Left kidney (tissue), 2 donors: Measurements from ENCODE around the gene PNKD. TPM values are rescaled to one million over a fixed set of nuclear protein-coding genes. Genes with fewer than 3 reads are reported as not detected.

Experiments used
- DNase-seq: peaks from one replicate; pipeline ENCODE4 v3.0.0-alpha.2; 2013
- polyA plus RNA-seq: library from polyadenylated mRNA; unstranded; fragments of 120-200 nt; gene quantifications from one replicate; pipeline ENCODE4 v1.2.1, GENCODE V29; 2013; ENCODE audit not compliant: insufficient read length

The PNKD gene
- polyA plus RNA-seq, 1 donor = 86.6 TPM

- no peak for DNase-seq
Observed at GRCh38 chr2:218334531-218334930, 64.2 kb downstream of the PNKD start.

GRCh38 chr2:218340656-218341055 is 70.3 kb downstream of the PNKD start:
- no peak for DNase-seq

- no peak for DNase-seq
Observed at GRCh38 chr2:218341381-218341780, 71.1 kb downstream of the PNKD start.

GRCh38 chr2:218342837-218343236 is 72.5 kb downstream of the PNKD start:
- DNase-seq = no peak

GRCh38 chr2:218343591-218343990 is 73.3 kb downstream of the PNKD start:
- no peak for DNase-seq

- DNase-seq = no peak
Observed at GRCh38 chr2:218344090-218344754, 73.9 kb downstream of the PNKD start.

GRCh38 chr2:218344755-218345417 is 74.6 kb downstream of the PNKD start:
- no peak for DNase-seq

GRCh38 chr2:218345491-218346236 is 75.3 kb downstream of the PNKD start:
- DNase-seq = no peak

- no peak for DNase-seq
Observed at GRCh38 chr2:218347172-218347571, 76.9 kb downstream of the PNKD start.

- DNase-seq = no peak
Observed at GRCh38 chr2:218354045-218354444, 83.7 kb downstream of the PNKD start.

GRCh38 chr2:218354850-218355443 is 84.6 kb downstream of the PNKD start:
- no peak for DNase-seq

- DNase-seq = no peak
Observed at GRCh38 chr2:218357236-218358177, 87.2 kb downstream of the PNKD start.

GRCh38 chr2:218360453-218360852 is 90.1 kb downstream of the PNKD start:
- DNase-seq = no peak

- no peak for DNase-seq
Observed at GRCh38 chr2:218362606-218363005, 92.3 kb downstream of the PNKD start.

GRCh38 chr2:218363736-218364135 is 93.4 kb downstream of the PNKD start:
- no peak for DNase-seq

GRCh38 chr2:218364196-218364595 is 93.9 kb downstream of the PNKD start:
- DNase-seq = no peak

GRCh38 chr2:218366621-218367414 is 96.5 kb downstream of the PNKD start:
- no peak for DNase-seq

GRCh38 chr2:218367415-218368149 is 97.3 kb downstream of the PNKD start:
- DNase-seq = peak; percentile 88

GRCh38 chr2:218368150-218368528 is 97.8 kb downstream of the PNKD start:
- DNase-seq = no peak

GRCh38 chr2:218368621-218369153 is 98.4 kb downstream of the PNKD start:
- no peak for DNase-seq
